IMR-90 (cell line): ENCODE results near the gene PLA2G4E. TPM values are rescaled to one million over a fixed set of nuclear protein-coding genes. Genes with fewer than 3 reads are reported as not detected.

ENCODE experiments used
- ATAC-seq: fragments of 200-7000 bp; cut with Tn5 transposase; 2 replicates; pipeline ENCODE4 v1.9.1; 2020; ENCODE audit warnings: low read depth, mild to moderate bottlenecking, moderate library complexity
- BruUV-seq: library from RNA; stranded (reverse); fragments of 400-500 nt; replicated peaks from 2 replicates; lab custom pipeline; 2021; lab: Mats Ljungman, UMichigan
- CTCF ChIA-PET: fragments of 300-600 bp; formaldehyde crosslinking; extraction: SDS; loops from one replicate; lab custom pipeline; 2021; ENCODE audit warnings: antibody characterized with exemption; lab: Yijun Ruan, JAX
- POLR2A ChIA-PET: fragments of 300-600 bp; sonication (Branson Sonifier 250); formaldehyde crosslinking; loops from one replicate; lab custom pipeline; 2022; ENCODE audit warnings: antibody characterized with exemption; ENCODE audit not compliant: unreplicated experiment; lab: Charles Lee
- DNase-seq: peaks from one replicate; pipeline ENCODE4 v3.0.0; 2013
- H2AFZ ChIP-seq: replicated peaks from 2 replicates; pipeline ENCODE3; 2013; ENCODE audit warnings: low read length, mild to moderate bottlenecking; ENCODE audit not compliant: poor library complexity
- H2AK5ac ChIP-seq: 2 replicates; pipeline ENCODE4 v1.6.1; 2013; ENCODE audit warnings: low read depth, low read length, inconsistent platforms
- H2AK9ac ChIP-seq: replicated peaks from 2 replicates; pipeline ENCODE3; 2013; ENCODE audit warnings: mild to moderate bottlenecking, low read depth, low read length, moderate library complexity; ENCODE audit not compliant: poor library complexity
- H2BK120ac ChIP-seq: 2 replicates; pipeline ENCODE4 v1.6.1; 2013; ENCODE audit warnings: low read depth, low read length, inconsistent platforms
- H2BK15ac ChIP-seq: 3 replicates; pipeline ENCODE4 v1.6.1; 2013; ENCODE audit warnings: low read depth, low read length, inconsistent platforms
- H2BK20ac ChIP-seq: 2 replicates; pipeline ENCODE4 v1.6.1; 2013; ENCODE audit warnings: low read depth, mild to moderate bottlenecking, inconsistent platforms, low read length, moderate library complexity
- H2BK5ac ChIP-seq: 2 replicates; pipeline ENCODE4 v1.6.1; 2013; ENCODE audit warnings: mild to moderate bottlenecking, low read depth, low read length, inconsistent platforms; ENCODE audit not compliant: poor library complexity, severe bottlenecking
- H3K14ac ChIP-seq: replicated peaks from 2 replicates; pipeline ENCODE4 v1.6.1; 2013; ENCODE audit warnings: low read depth, low read length, inconsistent platforms
- H3K18ac ChIP-seq: 2 replicates; pipeline ENCODE4 v1.6.1; 2013; ENCODE audit warnings: low read depth, low read length, control low read depth
- H3K23ac ChIP-seq: 2 replicates; pipeline ENCODE4 v1.6.1; 2013; ENCODE audit warnings: low read depth, low read length, inconsistent platforms
- H3K27ac ChIP-seq: 2 replicates; pipeline ENCODE4 v1.5.1; 2013; ENCODE audit warnings: mild to moderate bottlenecking, control low read depth, low read length; ENCODE audit not compliant: insufficient read depth
- H3K27me3 ChIP-seq: 2 replicates; pipeline ENCODE4 v1.6.1; 2013; ENCODE audit warnings: low read length; ENCODE audit not compliant: control insufficient read depth, insufficient read depth
- H3K36me3 ChIP-seq: 2 replicates; pipeline ENCODE4 v1.6.1; 2013; ENCODE audit warnings: low read length, mixed read lengths; ENCODE audit not compliant: control insufficient read depth, insufficient read depth
- H3K4ac ChIP-seq: 2 replicates; pipeline ENCODE4 v1.6.1; 2013; ENCODE audit warnings: low read depth, low read length, inconsistent platforms
- H3K4me1 ChIP-seq: 2 replicates; pipeline ENCODE4 v1.6.1; 2013; ENCODE audit warnings: low read length, mixed read lengths; ENCODE audit not compliant: control insufficient read depth, insufficient read depth
- H3K4me2 ChIP-seq: 2 replicates; pipeline ENCODE4 v1.6.1; 2013; ENCODE audit warnings: low read depth, mild to moderate bottlenecking, control low read depth, low read length, moderate library complexity
- H3K4me3 ChIP-seq: 2 replicates; pipeline ENCODE4 v1.5.1; 2013; ENCODE audit warnings: low read depth, mild to moderate bottlenecking, control low read depth, low read length, moderate library complexity; ENCODE audit not compliant: insufficient read depth
- H3K56ac ChIP-seq: 2 replicates; pipeline ENCODE4 v1.6.1; 2013; ENCODE audit warnings: low read length, inconsistent platforms; ENCODE audit not compliant: insufficient read depth; ENCODE audit errors: extremely low read depth
- H3K79me1 ChIP-seq, 2 experiments: 2 replicates each; pipeline ENCODE4 v1.6.1; 2013; ENCODE audit warnings: low read length in 2 of 2, inconsistent platforms in 1 of 2, low read depth in 1 of 2
- H3K9ac ChIP-seq: 2 replicates; pipeline ENCODE4 v1.6.1; 2013; ENCODE audit warnings: low read depth, low read length, control low read depth
- H3K9me1 ChIP-seq: 2 replicates; pipeline ENCODE4 v1.6.1; 2013; ENCODE audit warnings: low read length, inconsistent platforms; ENCODE audit not compliant: insufficient read depth
- H3K9me3 ChIP-seq: 2 replicates; pipeline ENCODE4 v1.6.1; 2013; ENCODE audit warnings: low read length; ENCODE audit not compliant: control insufficient read depth, insufficient read depth
- H4K20me1 ChIP-seq: 2 replicates; pipeline ENCODE4 v1.6.1; 2013; ENCODE audit warnings: low read length, inconsistent platforms; ENCODE audit not compliant: insufficient read depth
- H4K5ac ChIP-seq: 2 replicates; pipeline ENCODE4 v1.6.1; 2013; ENCODE audit warnings: mild to moderate bottlenecking, low read depth, low read length, control low read depth
- H4K8ac ChIP-seq, 2 experiments: 2 replicates each; pipeline ENCODE4 v1.6.1; 2013; ENCODE audit warnings: low read depth in 2 of 2, low read length in 2 of 2, control low read depth in 1 of 2, inconsistent platforms in 1 of 2
- H4K91ac ChIP-seq: 2 replicates; pipeline ENCODE4 v1.6.1; 2013; ENCODE audit warnings: low read depth, low read length, inconsistent platforms; ENCODE audit not compliant: insufficient read depth
- BHLHE40 ChIP-seq: fragments of 150-350 bp; IDR thresholded peaks from 2 replicates; pipeline ENCODE4 v1.6.1; 2016; ENCODE audit warnings: mild to moderate bottlenecking, low read depth, low read length
- FOS ChIP-seq: fragments of 150-350 bp; IDR thresholded peaks from 2 replicates; pipeline ENCODE4 v1.6.1; 2016; ENCODE audit warnings: low read depth, low read length
- MXI1 ChIP-seq: IDR thresholded peaks from 2 replicates; pipeline ENCODE4 v1.6.1; 2012; ENCODE audit warnings: low read depth, mild to moderate bottlenecking, low read length, moderate library complexity, borderline replicate concordance
- NFE2L2 ChIP-seq: fragments of 150-350 bp; IDR thresholded peaks from 2 replicates; pipeline ENCODE4 v1.6.1; 2016; ENCODE audit warnings: low read depth, mild to moderate bottlenecking, low read length
- POLR2A ChIP-seq: IDR thresholded peaks from 2 replicates; pipeline ENCODE4 v1.6.1; 2012; ENCODE audit warnings: mild to moderate bottlenecking, low read depth, low read length
- RAD21 ChIP-seq: IDR thresholded peaks from 2 replicates; pipeline ENCODE4 v1.6.1; 2012; ENCODE audit warnings: low read length, improper control_type of control experiment
- RFX5 ChIP-seq: IDR thresholded peaks from 2 replicates; pipeline ENCODE4 v1.8.0; 2012; ENCODE audit warnings: low read depth, mild to moderate bottlenecking, low read length, moderate library complexity
- WGBS, 2 experiments: methylation state at CpG; one replicate each; pipeline versions ENCODE4 v1.1.5 to v1.1.7; 2013; ENCODE audit warnings: missing lambda C conversion rate in 2 of 2; ENCODE audit not compliant: insufficient read length in 1 of 2; ENCODE audit errors: extremely low coverage in 2 of 2; 5-methylcytosine and 5-hydroxymethylcytosine counted together
- dilution Hi-C: fragments of 300-500 bp; cut with HindIII; formaldehyde crosslinking; loops from one replicate; pipeline ENCODE4 v1.14.3; 2018; ENCODE audit warnings: low sequenced_read_pairs; ENCODE audit not compliant: unreplicated experiment
- in situ Hi-C: fragments of 300-500 bp; cut with MboI; formaldehyde crosslinking; loops from 3 replicates; pipeline ENCODE4 v1.14.3; 2019; ENCODE audit warnings: low sequenced_read_pairs, inconsistent platforms, mixed read lengths
- intact Hi-C: fragments of 100-400 bp; cut with micrococcal nuclease; formaldehyde crosslinking; loops from 2 replicates; pipeline ENCODE4 v1.10.0; 2022
- polyA plus RNA-seq, 3 experiments: library from polyadenylated mRNA; depleted of rRNA; stranded (reverse); fragments of >200 nt; gene quantifications; 2 replicates each; pipeline ENCODE4 v1.2.3, GENCODE V29; 2012; ENCODE audit warnings: low replicate concordance in 1 of 3
- total RNA-seq: library from RNA; depleted of rRNA; stranded (reverse); fragments of >200 nt; gene quantifications from 2 replicates; pipeline ENCODE4 v1.2.3, GENCODE V29; 2012

The PLA2G4E gene
- total and polyA plus RNA-seq, 2 of the 4 experiments (the other 2 are of a cell fraction), result not detected

- Histone ChIP-seq H4K20me1 (0 out of 2 replicates have a peak, but pooled peaks cover 3% of the 10 kb centered on the region), H3K4me2 (peak overlapping the region; percentile 71), H3K9ac (no peak overlapping the region), H4K8ac (peak overlapping the region in 1 of 2 experiments; percentile 76; a peak in 2 of 4 replicates), H3K4ac (peak overlapping the region; percentile 80), H4K5ac (no peak overlapping the region; the same call in 1 of the 2 replicates), H2BK15ac (peak overlapping the region; percentile 72; the same call in 2 of the 3 replicates), H2AK9ac (peak overlapping the region; percentile 93), H3K9me1 (peaks cover 26% of the 10 kb centered on the region), H3K23ac (peak overlapping the region; percentile 89), H3K18ac (peak overlapping the region; percentile 0; the same call in 1 of the 2 replicates), H4K91ac (peak overlapping the region; percentile 77), H2AK5ac (peak overlapping the region; percentile 88), H3K4me3 (no peak overlapping the region), H3K27ac (no peak overlapping the region), H2AFZ (peak overlapping the region; percentile 55), H3K4me1 (peaks cover 21% of the 10 kb centered on the region), H3K9me3 (no peaks in the 10 kb centered on the region), H3K27me3 (no peaks in the 10 kb centered on the region), H2BK20ac (peak overlapping the region; percentile 65), H3K56ac (no peak overlapping the region), H3K36me3 (peaks cover 7% of the 10 kb centered on the region), H2BK5ac (peak overlapping the region; percentile 39), H2BK120ac (peak overlapping the region; percentile 62), H3K14ac (peak overlapping the region; percentile 90), H3K79me1 (peaks cover 35 to 81% of the 10 kb centered on the region in 2 experiments)
- intact Hi-C loops, result no loop called here
- ATAC-seq (peak; percentile 56), DNase-seq (peak; percentile 43)
- POLR2A ChIA-PET, result no interaction called here
- BruUV-seq, result no TSS peak
- dilution Hi-C loops, result no loop called here
- WGBS, 2 experiments, result no CpG with 5 or more reads among the region's 5 CpGs
- CTCF ChIA-PET, result no interaction called here
- TF ChIP-seq BHLHE40, result peak; percentile 82
- no peak for TF ChIP-seq RFX5
- no peak for TF ChIP-seq POLR2A
- no peak for TF ChIP-seq FOS
- TF ChIP-seq RAD21, result no peak
- no peak for TF ChIP-seq NFE2L2
- no peak for TF ChIP-seq MXI1
- in situ Hi-C loops, result no loop called here
Measured at GRCh38 chr15:41950489-41950888, 70.4 kb downstream of the PLA2G4E start.
